HG03558 (cell line): Measurements from ENCODE around the gene PRKAG1.

Source experiments
- ATAC-seq: cut with Tn5 transposase; IDR thresholded peaks from one replicate; pipeline ENCODE4 v1.9.1; 2021; ENCODE audit warnings: moderate number of reproducible peaks; ENCODE audit not compliant: unreplicated experiment; ENCODE audit errors: extremely low read depth

The PRKAG1 gene

GRCh38 chr12:49032679-49033447 lies 14.3 kb upstream of the PRKAG1 start:
- no peak for ATAC-seq

- ATAC-seq = no peak
Observed at GRCh38 chr12:49032276-49032675, 13.7 kb upstream of the PRKAG1 start.

- no peak for ATAC-seq
Observed at GRCh38 chr12:49031573-49032161, 13.1 kb upstream of the PRKAG1 start.

- ATAC-seq = no peak
Observed at GRCh38 chr12:49030714-49031572, 12.4 kb upstream of the PRKAG1 start.

- ATAC-seq = no peak
Observed at GRCh38 chr12:49030119-49030518, 11.5 kb upstream of the PRKAG1 start.

- ATAC-seq = no peak
Observed at GRCh38 chr12:49028666-49029275, 10.2 kb upstream of the PRKAG1 start.

GRCh38 chr12:49027846-49028555 lies 9.4 kb upstream of the PRKAG1 start:
- no peak for ATAC-seq

GRCh38 chr12:49026678-49027480 lies 8.3 kb upstream of the PRKAG1 start:
- ATAC-seq = no peak

- ATAC-seq = no peak
Observed at GRCh38 chr12:49026101-49026500, 7.5 kb upstream of the PRKAG1 start.

GRCh38 chr12:49025463-49025862 lies 6.9 kb upstream of the PRKAG1 start:
- ATAC-seq = no peak

- no peak for ATAC-seq
Observed at GRCh38 chr12:49024543-49024942, 6.0 kb upstream of the PRKAG1 start.

GRCh38 chr12:49023812-49024211 lies 5.2 kb upstream of the PRKAG1 start:
- ATAC-seq = no peak

GRCh38 chr12:49022558-49023178 lies 4.1 kb upstream of the PRKAG1 start:
- no peak for ATAC-seq

- ATAC-seq = no peak
Observed at GRCh38 chr12:49021292-49021915, 2.8 kb upstream of the PRKAG1 start.

- ATAC-seq = no peak
Observed at GRCh38 chr12:49020441-49020840, 1.9 kb upstream of the PRKAG1 start.

GRCh38 chr12:49019443-49020324 lies 1.1 kb upstream of the PRKAG1 start:
- ATAC-seq = no peak

- ATAC-seq = no peak
Observed at GRCh38 chr12:49019120-49019430, 499 bp upstream of the PRKAG1 start.

GRCh38 chr12:49017891-49018260 lies 700 bp downstream of the PRKAG1 start:
- ATAC-seq = no peak
